ENCODE results near the gene SLC22A2.

SLC22A2 gene

GRCh38 chr6:160190081-160190480, 68.5 kb downstream of the SLC22A2 start:
- TF ChIP-seq REST (IDR thresholded peaks at IDR 0.05; ENCODE audit: low read depth): no peak
- TF ChIP-seq FOXM1 (IDR thresholded peaks at IDR 0.05; ENCODE audit: borderline replicate concordance, low read depth): no peak
- no peak for TF ChIP-seq YY1 (IDR thresholded peaks at IDR 0.05; ENCODE audit: low read depth)
- TF ChIP-seq CEBPB (IDR thresholded peaks at IDR 0.05): no peak
- TF ChIP-seq TEAD4 (IDR thresholded peaks at IDR 0.05): no peak
- TF ChIP-seq EGR1 (IDR thresholded peaks at IDR 0.05): no peak
- no peak for TF ChIP-seq ZBTB7A (IDR thresholded peaks at IDR 0.05; ENCODE audit: low read depth)
- TF ChIP-seq, protein P1, sequence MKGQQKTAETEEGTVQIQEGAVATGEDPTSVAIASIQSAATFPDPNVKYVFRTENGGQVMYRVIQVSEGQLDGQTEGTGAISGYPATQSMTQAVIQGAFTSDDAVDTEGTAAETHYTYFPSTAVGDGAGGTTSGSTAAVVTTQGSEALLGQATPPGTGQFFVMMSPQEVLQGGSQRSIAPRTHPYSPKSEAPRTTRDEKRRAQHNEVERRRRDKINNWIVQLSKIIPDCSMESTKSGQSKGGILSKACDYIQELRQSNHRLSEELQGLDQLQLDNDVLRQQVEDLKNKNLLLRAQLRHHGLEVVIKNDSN (IDR thresholded peaks at IDR 0.05): no peak
- no peak for TF ChIP-seq EP300 (IDR thresholded peaks at IDR 0.05; ENCODE audit: borderline replicate concordance)
- no peak for TF ChIP-seq NFIC (IDR thresholded peaks at IDR 0.05)
- TF ChIP-seq, protein P2, sequence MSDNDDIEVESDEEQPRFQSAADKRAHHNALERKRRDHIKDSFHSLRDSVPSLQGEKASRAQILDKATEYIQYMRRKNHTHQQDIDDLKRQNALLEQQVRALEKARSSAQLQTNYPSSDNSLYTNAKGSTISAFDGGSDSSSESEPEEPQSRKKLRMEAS (IDR thresholded peaks at IDR 0.05): no peak
- TF ChIP-seq TAF1 (IDR thresholded peaks at IDR 0.05; ENCODE audit: low read depth): no peak
- no peak for TF ChIP-seq CREB1 (IDR thresholded peaks at IDR 0.05; ENCODE audit: low read depth)
- TF ChIP-seq RAD21 (IDR thresholded peaks at IDR 0.05; ENCODE audit: low read depth): no peak
- TF ChIP-seq TCF12 (IDR thresholded peaks at IDR 0.05; ENCODE audit: low read depth): no peak

GRCh38 chr6:160188773-160189172, 69.8 kb downstream of the SLC22A2 start:
- no peak for TF ChIP-seq FOXM1 (IDR thresholded peaks at IDR 0.05; ENCODE audit: borderline replicate concordance, low read depth)
- TF ChIP-seq TAF1 (IDR thresholded peaks at IDR 0.05; ENCODE audit: low read depth): no peak
- no peak for TF ChIP-seq TCF12 (IDR thresholded peaks at IDR 0.05; ENCODE audit: low read depth)
- TF ChIP-seq, protein P1 (IDR thresholded peaks at IDR 0.05): no peak
- TF ChIP-seq YY1 (IDR thresholded peaks at IDR 0.05; ENCODE audit: low read depth): no peak
- TF ChIP-seq, protein P2 (IDR thresholded peaks at IDR 0.05): no peak
- no peak for TF ChIP-seq EGR1 (IDR thresholded peaks at IDR 0.05)
- TF ChIP-seq RAD21 (IDR thresholded peaks at IDR 0.05; ENCODE audit: low read depth): no peak
- TF ChIP-seq CEBPB (IDR thresholded peaks at IDR 0.05): no peak
- no peak for TF ChIP-seq NFIC (IDR thresholded peaks at IDR 0.05)
- TF ChIP-seq TEAD4 (IDR thresholded peaks at IDR 0.05): no peak
- TF ChIP-seq CREB1 (IDR thresholded peaks at IDR 0.05; ENCODE audit: low read depth): no peak
- TF ChIP-seq EP300 (IDR thresholded peaks at IDR 0.05; ENCODE audit: borderline replicate concordance): no peak

GRCh38 chr6:160180706-160181105, 77.9 kb downstream of the SLC22A2 start:
- TF ChIP-seq FOXM1 (IDR thresholded peaks at IDR 0.05; ENCODE audit: borderline replicate concordance, low read depth) (no peak), ZBTB7A (IDR thresholded peaks at IDR 0.05; ENCODE audit: low read depth) (no peak), TAF1 (IDR thresholded peaks at IDR 0.05; ENCODE audit: low read depth) (no peak), TCF12 (IDR thresholded peaks at IDR 0.05; ENCODE audit: low read depth) (no peak), YY1 (IDR thresholded peaks at IDR 0.05; ENCODE audit: low read depth) (no peak), REST (IDR thresholded peaks at IDR 0.05; ENCODE audit: low read depth) (no peak), EGR1 (IDR thresholded peaks at IDR 0.05) (no peak), EP300 (IDR thresholded peaks at IDR 0.05; ENCODE audit: borderline replicate concordance) (no peak), TEAD4 (IDR thresholded peaks at IDR 0.05) (no peak), RAD21 (IDR thresholded peaks at IDR 0.05; ENCODE audit: low read depth) (no peak), NFIC (IDR thresholded peaks at IDR 0.05) (no peak), CEBPB (IDR thresholded peaks at IDR 0.05) (no peak), CREB1 (IDR thresholded peaks at IDR 0.05; ENCODE audit: low read depth) (no peak)
- TF ChIP-seq, protein P2 (IDR thresholded peaks at IDR 0.05): no peak
- TF ChIP-seq, protein P1 (IDR thresholded peaks at IDR 0.05): no peak

GRCh38 chr6:160178271-160178670, 80.3 kb downstream of the SLC22A2 start:
- TF ChIP-seq REST (IDR thresholded peaks at IDR 0.05; ENCODE audit: low read depth) (no peak), TEAD4 (IDR thresholded peaks at IDR 0.05) (no peak), CREB1 (IDR thresholded peaks at IDR 0.05; ENCODE audit: low read depth) (no peak), ZBTB7A (IDR thresholded peaks at IDR 0.05; ENCODE audit: low read depth) (no peak), YY1 (IDR thresholded peaks at IDR 0.05; ENCODE audit: low read depth) (no peak), EGR1 (IDR thresholded peaks at IDR 0.05) (no peak), TCF12 (IDR thresholded peaks at IDR 0.05; ENCODE audit: low read depth) (no peak), CEBPB (IDR thresholded peaks at IDR 0.05) (no peak)
- TF ChIP-seq, protein P2 (IDR thresholded peaks at IDR 0.05): no peak

Measured in Ishikawa (cell line).